ENCODE results near the gene TBC1D14. TPM values are rescaled to one million over a fixed set of nuclear protein-coding genes. Genes with fewer than 3 reads are reported as not detected.
A peak's percentile ranks its signal among the peaks of the same experiment; 100 is the strongest.
"Not testable (repeated sequence)": the region's sequence is repeated elsewhere in the genome, so short reads cannot be mapped to it uniquely, and the experiment has no call there.

Gene TBC1D14
- total RNA-seq, 2 donors from 2014 or later, result 42.3 to 43.5 TPM

GRCh38 chr4:6972911-6973310 lies 63.3 kb downstream of the TBC1D14 start:
- Histone ChIP-seq H3K9me3 (ENCODE audit: control insufficient read depth, low read length) (peaks cover 7% of the 10 kb centered on the region), H3K27ac (ENCODE audit: low read depth, low read length) (no peak overlapping the region), H3K27me3 (ENCODE audit: control insufficient read depth, insufficient read depth, low read length, poor library complexity, severe bottlenecking) (no peaks in the 10 kb centered on the region), H3K9ac (ENCODE audit: extremely low read depth, low read length, poor library complexity, severe bottlenecking) (no peak overlapping the region), H3K36me3 (ENCODE audit: control insufficient read depth, insufficient read depth, low read length) (no peaks in the 10 kb centered on the region), H3K4me1 (ENCODE audit: control insufficient read depth, insufficient read depth, low read length) (no peaks in the 10 kb centered on the region), H3K4me3 (ENCODE audit: low read length) (no peak overlapping the region)
- H3K27ac Mint-ChIP-seq, result peak overlapping the region; percentile 90
- no peak overlapping the region for H3K4me3 Mint-ChIP-seq
- WGBS, 2 experiments (ENCODE audit: insufficient coverage in 1 of 2, insufficient read length in 1 of 2), result 55 to 62% methylated on average over 9 of the region's 9 CpGs
- H3K36me3 Mint-ChIP-seq (ENCODE audit: low read depth), result peaks cover 18% of the 10 kb centered on the region
- peaks cover 14% of the 10 kb centered on the region for H3K4me1 Mint-ChIP-seq
- DNase-seq, result peak; percentile 82
- no peak for TF ChIP-seq CTCF (conservative IDR thresholded peaks at IDR 0.05)
- H3K27me3 Mint-ChIP-seq (ENCODE audit: insufficient read depth), result no peaks in the 10 kb centered on the region
- H3K9me3 Mint-ChIP-seq, result peaks cover 12% of the 10 kb centered on the region

GRCh38 chr4:6974138-6974848 lies 64.7 kb downstream of the TBC1D14 start:
- H3K27ac ChIP-seq (ENCODE audit: low read depth, low read length), result no peak overlapping the region
- no peaks in the 10 kb centered on the region for H3K4me1 ChIP-seq (ENCODE audit: control insufficient read depth, insufficient read depth, low read length)
- peak; percentile 96 for DNase-seq
- WGBS, 2 experiments (ENCODE audit: insufficient coverage in 1 of 2, insufficient read length in 1 of 2), result 52 to 59% methylated on average over 6 to 7 of the region's 7 CpGs
- Mint-ChIP-seq H3K27me3 (ENCODE audit: insufficient read depth) (no peaks in the 10 kb centered on the region), H3K4me3 (no peak overlapping the region), H3K36me3 (ENCODE audit: low read depth) (peaks cover 13% of the 10 kb centered on the region), H3K4me1 (peaks cover 14% of the 10 kb centered on the region), H3K27ac (peak overlapping the region; percentile 66), H3K9me3 (peaks cover 12% of the 10 kb centered on the region)
- no peaks in the 10 kb centered on the region for H3K27me3 ChIP-seq (ENCODE audit: control insufficient read depth, insufficient read depth, low read length, poor library complexity, severe bottlenecking)
- peaks cover 7% of the 10 kb centered on the region for H3K9me3 ChIP-seq (ENCODE audit: control insufficient read depth, low read length)
- H3K9ac ChIP-seq (ENCODE audit: extremely low read depth, low read length, poor library complexity, severe bottlenecking), result no peak overlapping the region
- no peak overlapping the region for H3K4me3 ChIP-seq (ENCODE audit: low read length)
- TF ChIP-seq CTCF (conservative IDR thresholded peaks at IDR 0.05), result peak; percentile 93
- no peaks in the 10 kb centered on the region for H3K36me3 ChIP-seq (ENCODE audit: control insufficient read depth, insufficient read depth, low read length)

GRCh38 chr4:6977846-6978245 lies 68.2 kb downstream of the TBC1D14 start:
- not testable (repeated sequence) for H3K9me3 ChIP-seq (ENCODE audit: control insufficient read depth, low read length); DNase-seq; H3K4me3 ChIP-seq (ENCODE audit: low read length); H3K4me3 Mint-ChIP-seq; H3K27me3 Mint-ChIP-seq (ENCODE audit: insufficient read depth); H3K27me3 ChIP-seq (ENCODE audit: control insufficient read depth, insufficient read depth, low read length, poor library complexity, severe bottlenecking); H3K4me1 ChIP-seq (ENCODE audit: control insufficient read depth, insufficient read depth, low read length); H3K36me3 ChIP-seq (ENCODE audit: control insufficient read depth, insufficient read depth, low read length); H3K9ac ChIP-seq (ENCODE audit: extremely low read depth, low read length, poor library complexity, severe bottlenecking); H3K4me1 Mint-ChIP-seq; H3K27ac Mint-ChIP-seq; H3K27ac ChIP-seq (ENCODE audit: low read depth, low read length)
- WGBS, 2 experiments (ENCODE audit: insufficient coverage in 1 of 2, insufficient read length in 1 of 2), result 99% methylated on average over 16 of the region's 33 CpGs; no CpG with 5 or more reads in 1 of the 2 experiments
- Mint-ChIP-seq H3K36me3 (ENCODE audit: low read depth) (peaks cover 13% of the 10 kb centered on the region), H3K9me3 (peaks cover 12% of the 10 kb centered on the region)

Data from endodermal cell (in vitro differentiated cells).